ENCODE measurements around the gene LPP.

Gene LPP

DNA sequence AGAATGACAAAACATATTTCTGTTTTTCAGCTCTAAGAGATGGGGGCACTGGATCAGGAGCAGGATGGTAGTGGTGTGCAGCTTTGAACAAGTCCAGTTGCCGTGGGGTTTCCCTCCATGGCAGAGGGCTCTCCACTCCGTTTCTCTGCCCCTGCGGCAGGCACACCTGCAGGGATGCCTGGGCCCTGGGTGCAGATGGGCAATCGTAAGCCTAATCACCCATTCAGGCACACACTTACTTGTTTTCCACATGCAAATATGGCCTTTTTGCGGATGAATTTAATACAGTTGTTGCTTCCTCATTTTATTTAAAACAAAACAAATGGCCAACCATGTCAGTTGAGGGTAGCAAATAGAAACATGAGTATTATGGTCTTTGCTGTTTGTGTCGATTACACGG, 85.1 kb downstream of the LPP start:
- Histone ChIP-seq H3K27ac (ENCODE audit: low read depth, low read length) (no peak overlapping the region), H3K4me1 (ENCODE audit: control insufficient read depth, insufficient read depth, low read length) (peaks cover 5% of the 10 kb centered on the region; the same call in 1 of the 2 replicates), H3K36me3 (ENCODE audit: control insufficient read depth, insufficient read depth, low read length) (no peaks in the 10 kb centered on the region), H3K9ac (ENCODE audit: low read length) (no peak overlapping the region), H3K9me3 (ENCODE audit: control insufficient read depth, insufficient read depth, low read depth, low read length) (no peaks in the 10 kb centered on the region), H3K27me3 (ENCODE audit: control insufficient read depth, insufficient read depth, low read length) (no peaks in the 10 kb centered on the region), H3K4me3 (ENCODE audit: low read depth, low read length) (no peak overlapping the region)

GRCh38 chr3:188239577-188239976, 85.6 kb downstream of the LPP start:
- Histone ChIP-seq H3K4me3 (ENCODE audit: low read depth, low read length) (no peak overlapping the region), H3K4me1 (ENCODE audit: control insufficient read depth, insufficient read depth, low read length) (peaks cover 5% of the 10 kb centered on the region; the same call in 1 of the 2 replicates), H3K36me3 (ENCODE audit: control insufficient read depth, insufficient read depth, low read length) (no peaks in the 10 kb centered on the region), H3K9me3 (ENCODE audit: control insufficient read depth, insufficient read depth, low read depth, low read length) (no peaks in the 10 kb centered on the region), H3K27ac (ENCODE audit: low read depth, low read length) (no peak overlapping the region), H3K9ac (ENCODE audit: low read length) (no peak overlapping the region), H3K27me3 (ENCODE audit: control insufficient read depth, insufficient read depth, low read length) (no peaks in the 10 kb centered on the region)

GRCh38 chr3:188240189-188240981, 86.4 kb downstream of the LPP start:
- no peaks in the 10 kb centered on the region for H3K9me3 ChIP-seq (ENCODE audit: control insufficient read depth, insufficient read depth, low read depth, low read length)
- no peak overlapping the region for H3K27ac ChIP-seq (ENCODE audit: low read depth, low read length)
- H3K27me3 ChIP-seq (ENCODE audit: control insufficient read depth, insufficient read depth, low read length): no peaks in the 10 kb centered on the region
- peaks cover 5% of the 10 kb centered on the region; the same call in 1 of the 2 replicates for H3K4me1 ChIP-seq (ENCODE audit: control insufficient read depth, insufficient read depth, low read length)
- no peak overlapping the region for H3K9ac ChIP-seq (ENCODE audit: low read length)
- no peak overlapping the region for H3K4me3 ChIP-seq (ENCODE audit: low read depth, low read length)
- H3K36me3 ChIP-seq (ENCODE audit: control insufficient read depth, insufficient read depth, low read length): no peaks in the 10 kb centered on the region

- Histone ChIP-seq H3K9me3 (ENCODE audit: control insufficient read depth, insufficient read depth, low read depth, low read length) (no peaks in the 10 kb centered on the region), H3K4me1 (ENCODE audit: control insufficient read depth, insufficient read depth, low read length) (peaks cover 5% of the 10 kb centered on the region; the same call in 1 of the 2 replicates), H3K9ac (ENCODE audit: low read length) (no peak overlapping the region), H3K27ac (ENCODE audit: low read depth, low read length) (no peak overlapping the region), H3K36me3 (ENCODE audit: control insufficient read depth, insufficient read depth, low read length) (no peaks in the 10 kb centered on the region), H3K4me3 (ENCODE audit: low read depth, low read length) (no peak overlapping the region), H3K27me3 (ENCODE audit: control insufficient read depth, insufficient read depth, low read length) (no peaks in the 10 kb centered on the region)
These were observed 87.1 kb downstream of the LPP start for GRCh38 chr3:188241072-188241471.

DNA sequence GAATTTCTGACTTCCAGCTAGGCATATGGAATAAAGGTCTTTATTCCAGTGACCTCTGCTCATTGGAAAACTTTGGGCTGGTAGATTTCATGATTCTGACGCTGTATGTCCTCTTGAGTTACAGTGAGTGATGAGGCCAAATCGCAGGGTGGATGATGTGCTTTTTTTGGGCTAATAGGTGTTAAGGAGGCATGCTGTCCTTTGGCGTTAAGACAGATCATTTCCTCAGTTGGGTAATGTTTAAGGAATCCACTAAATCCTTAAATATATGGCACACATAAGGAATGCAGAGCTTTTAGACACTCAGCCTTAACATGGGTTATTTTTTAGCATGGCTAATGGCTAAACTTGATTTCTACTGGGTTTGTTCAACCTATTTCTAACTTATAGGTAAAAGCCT, 87.9 kb downstream of the LPP start:
- no peaks in the 10 kb centered on the region for H3K9me3 ChIP-seq (ENCODE audit: control insufficient read depth, insufficient read depth, low read depth, low read length)
- H3K4me1 ChIP-seq (ENCODE audit: control insufficient read depth, insufficient read depth, low read length): peaks cover 5% of the 10 kb centered on the region; the same call in 1 of the 2 replicates
- H3K4me3 ChIP-seq (ENCODE audit: low read depth, low read length): no peak overlapping the region
- no peaks in the 10 kb centered on the region for H3K27me3 ChIP-seq (ENCODE audit: control insufficient read depth, insufficient read depth, low read length)
- H3K9ac ChIP-seq (ENCODE audit: low read length): no peak overlapping the region
- H3K27ac ChIP-seq (ENCODE audit: low read depth, low read length): no peak overlapping the region
- H3K36me3 ChIP-seq (ENCODE audit: control insufficient read depth, insufficient read depth, low read length): no peaks in the 10 kb centered on the region

DNA sequence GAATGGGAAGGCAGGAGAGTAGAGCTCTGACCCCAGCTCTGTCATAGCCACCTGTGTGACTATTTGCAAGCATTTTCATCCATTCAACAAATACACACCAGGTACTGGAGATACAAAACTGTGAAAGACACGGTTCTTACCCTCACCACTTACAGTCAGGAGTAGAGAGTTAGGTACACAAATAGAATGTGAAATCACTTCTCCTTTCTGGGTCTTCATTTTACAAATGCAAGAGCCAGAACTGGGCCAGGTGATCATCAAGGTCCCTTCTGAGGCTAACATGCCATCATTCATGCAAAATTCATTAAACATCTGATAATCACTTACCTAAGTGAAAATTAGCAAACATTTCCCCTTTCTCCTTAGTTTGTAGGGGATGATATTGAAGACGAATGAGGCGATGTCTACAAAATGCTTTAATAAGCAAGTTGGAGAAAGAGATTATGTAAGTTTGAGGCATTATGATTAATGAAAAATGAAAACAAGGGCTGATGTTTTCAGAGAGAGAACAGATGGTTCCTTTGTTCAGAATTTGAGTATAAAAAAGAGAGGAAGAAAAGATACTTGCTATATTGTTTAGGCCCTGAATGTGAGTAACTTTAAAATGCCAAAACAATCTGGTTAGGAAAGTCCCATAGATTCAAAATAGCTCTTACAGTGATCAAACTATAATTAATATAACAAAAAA, 88.6 kb downstream of the LPP start:
- Histone ChIP-seq H3K4me1 (ENCODE audit: control insufficient read depth, insufficient read depth, low read length) (peaks cover 5% of the 10 kb centered on the region; the same call in 1 of the 2 replicates), H3K4me3 (ENCODE audit: low read depth, low read length) (no peak overlapping the region), H3K27ac (ENCODE audit: low read depth, low read length) (no peak overlapping the region), H3K9me3 (ENCODE audit: control insufficient read depth, insufficient read depth, low read depth, low read length) (no peaks in the 10 kb centered on the region), H3K27me3 (ENCODE audit: control insufficient read depth, insufficient read depth, low read length) (no peaks in the 10 kb centered on the region), H3K9ac (ENCODE audit: low read length) (no peak overlapping the region), H3K36me3 (ENCODE audit: control insufficient read depth, insufficient read depth, low read length) (no peaks in the 10 kb centered on the region)

DNA sequence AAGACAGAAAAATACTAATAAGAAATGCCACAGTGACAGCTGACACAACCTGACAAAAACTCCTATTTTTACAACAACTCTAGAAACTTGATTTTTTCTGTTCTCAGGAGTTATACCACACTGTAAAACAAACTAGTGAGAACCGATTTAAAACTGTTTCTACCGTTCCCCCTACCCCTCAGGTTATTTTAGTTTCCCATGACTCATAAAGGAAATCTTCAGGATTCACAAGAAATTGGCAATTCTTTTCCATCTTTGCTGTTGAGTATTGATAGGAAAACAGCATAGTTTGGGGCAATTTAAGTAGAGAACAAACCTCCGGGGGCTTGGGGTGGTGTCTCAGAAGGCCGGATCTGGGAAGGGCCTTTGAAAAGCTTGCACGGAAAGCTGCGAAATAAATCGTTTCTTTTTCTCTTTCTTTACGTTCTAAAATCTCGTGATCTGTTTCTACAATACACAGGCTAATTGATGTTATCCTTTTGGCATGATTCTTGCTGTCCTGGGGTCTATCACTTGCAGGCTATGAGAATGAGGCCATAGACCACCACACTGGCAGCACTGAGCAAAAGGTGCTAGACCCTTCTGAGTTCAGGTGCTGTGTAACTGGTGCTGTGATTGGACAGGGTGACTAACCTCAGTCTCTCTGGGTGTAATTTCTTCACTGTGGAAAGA, 89.3 kb downstream of the LPP start:
- no peak overlapping the region for H3K4me3 ChIP-seq (ENCODE audit: low read depth, low read length)
- no peaks in the 10 kb centered on the region for H3K27me3 ChIP-seq (ENCODE audit: control insufficient read depth, insufficient read depth, low read length)
- no peaks in the 10 kb centered on the region for H3K9me3 ChIP-seq (ENCODE audit: control insufficient read depth, insufficient read depth, low read depth, low read length)
- H3K9ac ChIP-seq (ENCODE audit: low read length): no peak overlapping the region
- H3K36me3 ChIP-seq (ENCODE audit: control insufficient read depth, insufficient read depth, low read length): no peaks in the 10 kb centered on the region
- no peak overlapping the region for H3K27ac ChIP-seq (ENCODE audit: low read depth, low read length)
- H3K4me1 ChIP-seq (ENCODE audit: control insufficient read depth, insufficient read depth, low read length): peaks cover 5% of the 10 kb centered on the region; the same call in 1 of the 2 replicates

DNA sequence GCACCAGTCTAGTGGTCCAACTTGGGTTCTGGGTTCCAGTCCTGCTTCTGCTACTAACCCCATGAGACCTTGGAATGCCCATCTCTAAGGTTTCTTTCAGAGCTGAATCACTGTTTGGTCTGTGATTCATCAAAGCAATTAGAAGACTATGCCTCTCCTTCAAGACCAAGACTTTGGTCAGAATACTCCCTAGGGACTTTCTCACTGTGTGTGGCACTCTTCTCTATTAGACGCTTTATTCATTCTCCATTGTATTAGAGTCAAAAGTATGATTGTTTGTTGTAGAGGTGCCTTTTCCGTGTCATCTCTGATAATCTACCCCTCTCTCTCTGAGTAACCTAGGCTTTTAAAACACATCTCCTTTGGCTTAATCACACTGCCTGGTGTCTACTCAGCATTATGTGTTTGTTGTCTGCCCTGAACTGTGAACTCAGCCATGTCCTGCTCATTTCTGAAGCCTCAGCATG, 90.5 kb downstream of the LPP start:
- Histone ChIP-seq H3K36me3 (ENCODE audit: control insufficient read depth, insufficient read depth, low read length) (no peaks in the 10 kb centered on the region), H3K9me3 (ENCODE audit: control insufficient read depth, insufficient read depth, low read depth, low read length) (no peaks in the 10 kb centered on the region), H3K27me3 (ENCODE audit: control insufficient read depth, insufficient read depth, low read length) (no peaks in the 10 kb centered on the region), H3K4me1 (ENCODE audit: control insufficient read depth, insufficient read depth, low read length) (peaks cover 5% of the 10 kb centered on the region; the same call in 1 of the 2 replicates), H3K9ac (ENCODE audit: low read length) (no peak overlapping the region), H3K27ac (ENCODE audit: low read depth, low read length) (no peak overlapping the region), H3K4me3 (ENCODE audit: low read depth, low read length) (no peak overlapping the region)

DNA sequence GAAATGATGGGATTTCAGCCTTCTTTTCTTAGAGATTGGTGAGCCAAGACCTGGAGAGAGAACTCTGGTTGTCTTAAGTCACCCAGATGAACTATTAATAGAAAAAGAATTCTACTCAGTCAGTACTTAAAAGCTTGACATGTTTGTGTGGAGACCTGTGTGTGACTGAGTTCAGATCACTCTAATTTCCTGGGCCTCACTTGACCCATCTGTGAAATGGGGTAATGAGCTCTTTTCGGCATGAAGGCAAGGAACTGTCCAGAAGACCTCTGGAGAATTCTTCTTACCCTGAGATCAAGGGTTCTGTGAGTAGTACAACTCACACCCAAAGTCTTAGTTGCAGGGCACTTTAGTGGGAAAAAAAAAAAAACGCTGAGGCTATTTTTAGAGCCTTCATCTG, 92.9 kb downstream of the LPP start:
- no peak overlapping the region for H3K4me3 ChIP-seq (ENCODE audit: low read depth, low read length)
- H3K9ac ChIP-seq (ENCODE audit: low read length): no peak overlapping the region
- H3K27me3 ChIP-seq (ENCODE audit: control insufficient read depth, insufficient read depth, low read length): no peaks in the 10 kb centered on the region
- no peaks in the 10 kb centered on the region for H3K9me3 ChIP-seq (ENCODE audit: control insufficient read depth, insufficient read depth, low read depth, low read length)
- H3K36me3 ChIP-seq (ENCODE audit: control insufficient read depth, insufficient read depth, low read length): no peaks in the 10 kb centered on the region
- no peak overlapping the region for H3K27ac ChIP-seq (ENCODE audit: low read depth, low read length)
- no peaks in the 10 kb centered on the region for H3K4me1 ChIP-seq (ENCODE audit: control insufficient read depth, insufficient read depth, low read length)

GRCh38 chr3:188248036-188248561, 94.1 kb downstream of the LPP start:
- no peak overlapping the region for H3K4me3 ChIP-seq (ENCODE audit: low read depth, low read length)
- H3K36me3 ChIP-seq (ENCODE audit: control insufficient read depth, insufficient read depth, low read length): no peaks in the 10 kb centered on the region
- H3K27me3 ChIP-seq (ENCODE audit: control insufficient read depth, insufficient read depth, low read length): no peaks in the 10 kb centered on the region
- H3K9me3 ChIP-seq (ENCODE audit: control insufficient read depth, insufficient read depth, low read depth, low read length): no peaks in the 10 kb centered on the region
- H3K9ac ChIP-seq (ENCODE audit: low read length): no peak overlapping the region
- no peaks in the 10 kb centered on the region for H3K4me1 ChIP-seq (ENCODE audit: control insufficient read depth, insufficient read depth, low read length)
- H3K27ac ChIP-seq (ENCODE audit: low read depth, low read length): no peak overlapping the region
